Sigmoid colon (tissue), 7 donors: Measurements from ENCODE around the gene UBQLNL. TPM values are rescaled to one million over a fixed set of nuclear protein-coding genes. Genes with fewer than 3 reads are reported as not detected.

Experiments
- DNase-seq: peaks from one replicate; pipeline ENCODE4 v3.0.0-alpha.2; 2019
- H3K27ac ChIP-seq, 4 donors: fragments of 200-600 bp; sonication (generic); one replicate each; pipeline ENCODE4 v1.5.1; 2016 to 2019; ENCODE audit warnings: mild to moderate bottlenecking in 1 of 4
- H3K27me3 ChIP-seq, 3 donors: fragments of 200-600 bp; sonication (generic); one replicate each; pipeline ENCODE4 v1.5.1; 2019; ENCODE audit warnings: mild to moderate bottlenecking in 1 of 3
- H3K36me3 ChIP-seq, 4 donors: fragments of 200-600 bp; sonication (generic); one replicate each; pipeline ENCODE4 v1.5.1; 2016 to 2019
- H3K4me1 ChIP-seq, 4 donors: fragments of 200-600 bp; sonication (generic); one replicate each; pipeline ENCODE4 v1.5.1; 2017 to 2019
- H3K4me3 ChIP-seq, 4 donors: fragments of 200-600 bp; sonication (generic); one replicate each; pipeline ENCODE4 v1.5.1; 2017 to 2019; ENCODE audit warnings: mild to moderate bottlenecking in 2 of 4, moderate library complexity in 1 of 4
- H3K9me3 ChIP-seq, 4 donors: fragments of 200-600 bp in 3 of 4; sonication (generic) in 3 of 4; one replicate each; pipeline versions ENCODE4 v1.5.1 to v1.6.1; 2013 to 2019
- CTCF ChIP-seq, 4 experiments: fragments of 450-650 bp in 3 of 4; fragments of 200-600 bp in 1 of 4; IDR thresholded peaks; one replicate each; pipeline ENCODE4 v1.5.1; 2016 to 2019; ENCODE audit warnings: antibody characterized with exemption in 4 of 4, mild to moderate bottlenecking in 3 of 4, moderate library complexity in 2 of 4
- EP300 ChIP-seq, 4 donors: sonication (generic); formaldehyde crosslinking; IDR thresholded peaks; one replicate each; pipeline ENCODE4 v1.6.1; 2017; ENCODE audit warnings: antibody characterized with exemption in 4 of 4
- POLR2A ChIP-seq, 2 donors: fragments of 450-650 bp; IDR thresholded peaks; one replicate each; pipeline ENCODE4 v1.6.1; 2016; ENCODE audit warnings: antibody characterized with exemption in 2 of 2, mild to moderate bottlenecking in 2 of 2, moderate library complexity in 2 of 2
- POLR2AphosphoS5 ChIP-seq, 4 donors: sonication (generic); formaldehyde crosslinking; IDR thresholded peaks; one replicate each; pipeline ENCODE4 v1.6.1; 2017; ENCODE audit warnings: antibody characterized with exemption in 4 of 4
- WGBS, 2 donors: extraction: QIAGEN DNeasy Blood & Tissue Kit; methylation state at CpG; one replicate each; pipeline ENCODE4 v1.1.7; 2013; 5-methylcytosine and 5-hydroxymethylcytosine counted together
- intact Hi-C: fragments of 100-400 bp; cut with DNase I; formaldehyde crosslinking; loops from one replicate; pipeline ENCODE4 v1.15.1; 2023
- polyA plus RNA-seq, 3 donors: library from polyadenylated mRNA; stranded (reverse); fragments of 200-250 nt; gene quantifications; one replicate each; pipeline ENCODE4 v1.2.3, GENCODE V29; 2013
- total RNA-seq, 4 donors: library from RNA; depleted of rRNA; stranded (reverse); fragments of >200 nt; gene quantifications; one replicate each; pipeline ENCODE4 v1.1.0, GENCODE V29; 2016
- donor health status: healthy with polysubstance abuse.
- donor health status: Bipolar disorder and iron deficiency.
- donor health status: healthy.

UBQLNL gene
- total and polyA plus RNA-seq, 7 donors = 0.34 to 1.7 (median 0.54) TPM; not detected in 2

GRCh38 chr11:5541427-5541826 is 24.9 kb upstream of the UBQLNL start:
- TF ChIP-seq POLR2A (IDR thresholded peaks at IDR 0.05) = no peak
- TF ChIP-seq CTCF (IDR thresholded peaks at IDR 0.05) = no peak
- TF ChIP-seq EP300 (IDR thresholded peaks at IDR 0.05) = no peak
- TF ChIP-seq POLR2AphosphoS5 (IDR thresholded peaks at IDR 0.05) = no peak
- Histone ChIP-seq H3K27me3 (no peaks in the 10 kb centered on the region), H3K9me3 (no peaks in the 10 kb centered on the region), H3K36me3 (no peaks in the 10 kb centered on the region), H3K27ac (no peak overlapping the region), H3K4me3 (no peak overlapping the region), H3K4me1 (no peaks in the 10 kb centered on the region)
- no peak for DNase-seq
- WGBS, 2 donors = 30 to 49% methylated on average over 1 of the region's 1 CpG
- intact Hi-C loops = no loop called here

- Histone ChIP-seq H3K36me3 (no peaks in the 10 kb centered on the region), H3K4me3 (no peak overlapping the region), H3K4me1 (no peaks in the 10 kb centered on the region), H3K27ac (no peak overlapping the region), H3K27me3 (no peaks in the 10 kb centered on the region), H3K9me3 (no peaks in the 10 kb centered on the region)
- DNase-seq = no peak
- intact Hi-C loops = no loop called here
- TF ChIP-seq POLR2AphosphoS5 (IDR thresholded peaks at IDR 0.05) = no peak
- TF ChIP-seq CTCF (IDR thresholded peaks at IDR 0.05) = no peak
- TF ChIP-seq EP300 (IDR thresholded peaks at IDR 0.05) = no peak
- TF ChIP-seq POLR2A (IDR thresholded peaks at IDR 0.05) = no peak
Measured at GRCh38 chr11:5536482-5536881, 20.0 kb upstream of the UBQLNL start.

GRCh38 chr11:5534046-5534445 is 17.5 kb upstream of the UBQLNL start:
- DNase-seq = no peak
- 61 to 80% methylated on average over 1 of the region's 1 CpG for WGBS, 2 donors

DNA sequence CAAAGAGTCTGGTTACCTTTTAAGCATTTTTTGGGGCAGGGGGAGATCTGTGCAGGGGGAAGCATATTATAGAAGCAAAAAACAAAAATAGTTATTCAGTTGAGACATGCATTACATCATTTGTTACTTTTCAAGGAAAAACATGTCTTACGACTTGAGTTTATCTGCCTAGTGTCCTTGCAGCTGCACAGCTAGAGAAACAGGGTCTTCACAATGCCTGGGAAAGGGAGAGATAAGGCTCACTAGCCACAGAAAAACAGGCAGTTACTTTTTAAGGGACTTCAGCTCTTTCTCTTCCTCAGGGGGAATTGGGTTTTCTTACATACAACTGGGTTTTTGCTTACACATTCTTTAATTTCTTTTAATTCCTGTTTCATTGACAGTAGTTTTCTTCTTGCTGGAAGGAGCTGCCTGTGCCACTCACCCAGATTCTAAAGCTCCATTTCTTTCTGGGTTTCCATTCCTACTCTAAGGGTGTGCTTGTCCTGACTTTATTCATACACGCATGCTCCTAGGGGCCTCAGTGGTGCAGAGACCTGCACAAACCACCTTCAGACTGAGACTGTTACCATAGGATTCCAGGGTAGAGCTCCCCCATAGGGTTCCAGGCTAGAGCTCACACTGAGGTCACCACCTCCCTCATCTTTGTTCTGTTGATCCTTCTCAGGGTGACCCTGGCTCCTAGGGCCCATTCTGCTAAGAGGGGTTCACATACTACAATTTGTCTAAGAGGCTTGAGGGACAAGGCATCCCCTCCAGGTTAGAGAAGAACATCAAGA is 14.7 kb upstream of the UBQLNL start:
- Histone ChIP-seq H3K27me3 (no peaks in the 10 kb centered on the region), H3K36me3 (no peaks in the 10 kb centered on the region), H3K9me3 (no peaks in the 10 kb centered on the region), H3K27ac (no peak overlapping the region), H3K4me3 (no peak overlapping the region), H3K4me1 (no peaks in the 10 kb centered on the region)
- WGBS, 2 donors = 76 to 78% methylated on average over 2 of the region's 2 CpGs
- no peak for DNase-seq
- intact Hi-C loops = no loop called here
- TF ChIP-seq CTCF (IDR thresholded peaks at IDR 0.05) = no peak
- TF ChIP-seq POLR2A (IDR thresholded peaks at IDR 0.05) = no peak
- no peak for TF ChIP-seq EP300 (IDR thresholded peaks at IDR 0.05)
- no peak for TF ChIP-seq POLR2AphosphoS5 (IDR thresholded peaks at IDR 0.05)

More at GRCh38 chr11:5534046-5534445, 17.5 kb upstream of the UBQLNL start:
- Histone ChIP-seq H3K27me3 (no peaks in the 10 kb centered on the region), H3K9me3 (no peaks in the 10 kb centered on the region), H3K4me1 (no peaks in the 10 kb centered on the region), H3K4me3 (no peak overlapping the region), H3K27ac (no peak overlapping the region), H3K36me3 (no peaks in the 10 kb centered on the region)
- intact Hi-C loops = no loop called here
- TF ChIP-seq CTCF (IDR thresholded peaks at IDR 0.05) (no peak), POLR2AphosphoS5 (IDR thresholded peaks at IDR 0.05) (no peak)

DNA sequence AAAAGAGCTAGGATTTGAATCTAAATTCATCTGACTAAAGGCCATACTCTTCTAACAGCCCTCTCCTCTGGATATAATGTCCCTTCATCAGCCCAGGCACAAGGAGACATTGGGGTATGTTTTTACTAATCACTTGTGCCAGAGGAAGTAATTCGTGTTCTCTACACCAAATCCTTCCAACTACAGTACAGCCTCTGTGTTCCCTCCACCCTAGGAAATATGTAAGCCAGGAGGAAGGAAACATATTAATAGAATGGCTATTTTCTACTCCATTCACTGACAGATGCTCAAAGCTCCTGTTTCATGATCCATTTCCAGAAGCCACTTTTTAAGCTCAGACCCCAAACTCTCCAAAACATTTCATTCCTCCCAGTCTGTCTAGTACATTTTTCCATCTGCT is 12.0 kb upstream of the UBQLNL start:
- no peaks in the 10 kb centered on the region for H3K4me1 ChIP-seq
- TF ChIP-seq CTCF (IDR thresholded peaks at IDR 0.05) = no peak
- TF ChIP-seq POLR2A (IDR thresholded peaks at IDR 0.05) = no peak
- no peak for TF ChIP-seq POLR2AphosphoS5 (IDR thresholded peaks at IDR 0.05)
- TF ChIP-seq EP300 (IDR thresholded peaks at IDR 0.05) = no peak
- no peaks in the 10 kb centered on the region for H3K9me3 ChIP-seq
- H3K36me3 ChIP-seq = no peaks in the 10 kb centered on the region
- no peaks in the 10 kb centered on the region for H3K27me3 ChIP-seq
- no peak overlapping the region for H3K4me3 ChIP-seq
- WGBS, 2 donors = 37 to 58% methylated on average over 1 of the region's 1 CpG
- no peak for DNase-seq
- intact Hi-C loops = no loop called here
- H3K27ac ChIP-seq = no peak overlapping the region
